GM18517 (cell line): ENCODE data around the gene SOD3.

ENCODE experiments used
- ATAC-seq: cut with Tn5 transposase; IDR thresholded peaks from one replicate; pipeline ENCODE4 v1.9.1; 2021; ENCODE audit warnings: mild to moderate bottlenecking, moderate library complexity; ENCODE audit not compliant: unreplicated experiment

The SOD3 gene

DNA sequence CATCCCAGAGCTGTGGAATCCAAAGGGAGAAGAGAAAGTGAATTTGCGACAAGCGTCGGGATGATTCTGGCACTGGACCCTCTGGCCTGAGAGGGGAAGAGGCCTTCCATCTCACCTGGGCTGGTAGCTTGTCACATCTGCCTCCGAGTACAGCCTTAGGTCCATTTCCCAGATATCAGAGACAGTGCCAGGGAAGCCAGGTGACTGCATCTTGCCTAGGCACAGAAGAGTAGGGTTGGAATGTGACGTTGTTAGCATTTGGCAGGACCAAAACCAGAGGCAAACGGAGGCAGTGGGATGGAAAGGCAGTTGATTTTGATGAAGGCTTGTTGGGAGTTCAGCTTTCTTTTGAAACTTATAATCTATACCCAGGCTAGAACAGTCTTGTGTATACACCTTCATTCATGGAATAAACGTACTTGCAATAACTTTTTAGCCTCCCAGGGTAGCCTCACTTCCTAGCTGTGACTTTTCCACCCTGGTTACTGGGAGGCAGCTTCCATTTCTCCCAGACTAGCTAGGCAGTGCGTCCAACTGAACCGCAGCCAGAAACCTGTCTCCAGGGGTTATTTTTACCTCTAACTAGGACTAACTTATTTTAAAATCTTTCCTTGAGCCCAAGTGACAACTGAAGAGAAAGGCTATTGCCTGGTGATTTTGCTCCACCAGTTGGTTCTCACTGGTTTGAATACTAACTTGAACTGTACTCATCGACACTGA lies 5.9 kb downstream of the SOD3 start:
- no peak for ATAC-seq

DNA sequence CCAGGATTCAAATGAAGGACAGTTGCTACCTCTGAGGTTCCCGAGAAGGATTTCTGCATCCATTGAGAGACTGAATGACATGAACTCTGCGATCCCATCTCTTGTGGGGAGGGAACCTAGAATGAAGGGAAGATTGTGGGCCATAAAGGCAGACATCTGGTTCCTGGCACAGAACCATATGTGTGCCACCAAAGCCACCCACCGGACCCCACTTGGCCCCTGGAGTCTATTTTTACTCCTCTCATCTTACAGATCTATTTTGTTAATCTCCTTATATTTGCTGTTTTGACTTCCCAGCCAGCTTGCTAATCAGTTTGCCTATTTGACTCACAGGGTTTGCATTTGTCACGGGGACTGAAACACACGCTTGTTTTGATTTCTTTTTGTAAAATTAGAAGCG lies 7.3 kb downstream of the SOD3 start:
- ATAC-seq = no peak

DNA sequence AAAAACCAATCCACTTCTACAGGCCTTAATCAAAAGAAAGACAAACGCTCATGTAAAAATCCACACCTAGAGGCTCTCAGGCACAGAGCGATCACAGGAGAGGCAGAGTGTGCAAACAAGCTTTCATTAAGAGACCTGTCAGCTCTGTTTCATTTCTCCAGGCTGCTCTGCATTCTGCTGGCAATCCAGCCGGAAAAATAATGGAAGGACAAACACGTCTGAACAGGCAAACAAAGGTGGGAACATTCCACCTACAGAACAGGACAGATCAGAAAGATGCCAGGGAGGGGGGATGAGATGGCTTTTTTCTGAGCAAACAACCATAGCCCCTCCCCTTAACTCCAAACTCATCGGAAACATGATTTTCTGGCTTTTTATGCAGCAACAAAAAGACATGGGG lies 9.7 kb downstream of the SOD3 start:
- no peak for ATAC-seq

DNA sequence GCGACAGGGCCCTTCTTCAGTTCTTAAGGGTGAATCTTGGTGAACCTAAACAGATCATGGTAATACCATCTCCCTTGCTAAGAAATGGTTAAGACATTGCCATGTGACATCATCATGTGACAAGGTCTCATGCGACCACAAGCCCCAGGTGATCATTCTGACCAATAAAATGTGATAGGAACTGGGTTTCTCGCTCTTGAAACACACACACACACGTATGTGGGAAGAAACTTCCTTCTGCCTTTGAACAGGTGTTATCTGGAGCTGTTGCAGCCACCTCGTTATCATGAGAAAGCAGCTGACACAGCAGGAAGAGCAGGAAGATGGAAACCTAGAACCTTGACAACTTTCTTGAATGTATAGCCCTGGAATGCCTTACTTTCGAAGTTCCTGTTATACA lies 10.2 kb downstream of the SOD3 start:
- no peak for ATAC-seq

DNA sequence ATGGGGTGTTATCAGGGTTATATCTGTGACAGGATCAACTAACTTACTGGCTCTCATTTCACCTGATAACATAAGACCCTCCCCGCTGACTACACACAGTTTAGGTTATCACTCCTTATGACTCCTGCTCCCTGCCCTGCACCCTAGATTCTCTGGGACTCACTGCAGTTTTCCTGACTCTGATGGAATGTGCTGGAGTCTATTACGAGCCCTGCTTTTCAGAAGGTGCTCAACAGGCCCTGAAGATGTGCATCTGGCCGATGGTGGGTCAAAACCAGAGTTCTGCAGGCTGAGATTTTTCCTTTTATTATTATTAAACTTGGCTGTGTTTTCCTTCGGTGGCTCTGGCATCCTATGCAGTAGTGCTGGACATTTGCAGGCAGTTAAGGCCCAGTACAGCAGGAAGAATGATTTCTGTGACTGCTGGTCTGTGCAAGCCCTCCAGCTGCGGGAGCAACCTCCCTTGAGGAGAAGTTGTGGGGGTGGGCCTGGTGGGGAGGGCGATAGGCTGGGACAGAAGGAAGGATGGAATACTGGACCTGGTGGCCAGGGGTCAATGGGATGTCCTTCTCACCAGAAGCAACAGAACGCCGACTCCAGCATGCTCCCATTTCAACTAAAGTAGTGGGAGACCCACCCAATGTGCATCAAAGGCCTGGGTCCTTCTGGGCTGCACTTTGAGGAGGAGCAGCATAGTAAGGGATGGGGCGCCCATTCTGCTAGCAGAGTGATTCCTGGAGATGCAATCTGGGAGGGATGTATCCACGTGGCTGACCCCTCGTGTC lies 11.0 kb downstream of the SOD3 start:
- ATAC-seq = no peak

DNA sequence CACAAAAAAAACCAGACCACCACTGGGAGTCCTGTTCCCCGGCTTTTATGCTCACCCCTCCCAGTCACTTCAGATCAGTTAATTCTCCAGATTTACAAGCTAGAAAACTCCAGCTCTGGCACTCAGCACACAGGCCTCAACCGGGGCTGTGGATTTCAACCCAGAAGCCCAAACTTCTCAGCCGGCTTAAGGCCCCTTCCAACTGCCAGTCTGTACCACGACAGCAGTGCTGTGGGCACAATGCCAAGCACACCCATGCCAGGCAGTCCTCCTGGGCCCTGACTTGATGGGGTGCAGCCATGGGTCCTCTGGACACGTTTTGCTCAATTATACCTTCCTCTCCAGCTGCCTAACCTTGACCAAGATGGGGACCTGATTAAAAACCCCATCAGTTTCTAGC lies 12.2 kb downstream of the SOD3 start:
- ATAC-seq = no peak

DNA sequence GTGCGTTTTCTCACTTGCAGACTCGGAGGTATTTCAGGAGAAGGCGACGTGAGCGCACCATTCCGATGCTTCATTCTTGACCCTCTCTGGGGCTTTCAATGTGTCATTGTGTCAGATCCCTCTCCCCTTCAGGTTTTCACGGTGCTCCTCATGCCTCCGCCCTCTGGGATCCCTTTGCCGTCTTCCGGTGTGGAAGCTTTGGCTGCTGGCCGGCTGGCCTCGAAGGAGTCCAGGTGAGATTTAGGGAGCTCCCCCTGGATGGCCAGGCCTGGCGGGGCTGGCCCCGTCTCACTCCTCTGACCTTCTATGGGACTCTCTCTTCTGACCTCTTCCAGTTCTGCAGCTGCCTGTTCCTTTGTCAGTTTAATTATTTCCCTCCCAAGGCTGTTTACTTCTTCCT lies 12.9 kb downstream of the SOD3 start:
- ATAC-seq = no peak

DNA sequence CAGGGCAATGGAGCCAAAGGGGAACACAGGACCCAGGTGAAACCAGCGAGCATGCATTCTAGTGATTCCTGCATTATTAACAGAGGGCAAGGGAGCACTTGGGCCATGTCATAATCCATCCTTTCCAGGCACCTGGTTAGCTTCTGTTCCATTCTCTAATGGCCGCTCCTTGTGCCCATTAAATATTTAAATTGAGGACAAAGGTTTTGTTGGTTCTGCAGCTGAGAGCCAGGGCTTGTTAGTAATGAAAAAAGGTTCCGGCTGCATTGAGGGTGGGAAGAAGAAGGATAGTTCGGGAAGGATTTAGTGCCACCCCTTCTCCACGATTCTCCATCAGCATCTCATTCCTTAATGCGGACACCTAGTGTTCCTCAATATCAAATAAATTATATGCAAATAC lies 13.6 kb downstream of the SOD3 start:
- ATAC-seq = no peak

DNA sequence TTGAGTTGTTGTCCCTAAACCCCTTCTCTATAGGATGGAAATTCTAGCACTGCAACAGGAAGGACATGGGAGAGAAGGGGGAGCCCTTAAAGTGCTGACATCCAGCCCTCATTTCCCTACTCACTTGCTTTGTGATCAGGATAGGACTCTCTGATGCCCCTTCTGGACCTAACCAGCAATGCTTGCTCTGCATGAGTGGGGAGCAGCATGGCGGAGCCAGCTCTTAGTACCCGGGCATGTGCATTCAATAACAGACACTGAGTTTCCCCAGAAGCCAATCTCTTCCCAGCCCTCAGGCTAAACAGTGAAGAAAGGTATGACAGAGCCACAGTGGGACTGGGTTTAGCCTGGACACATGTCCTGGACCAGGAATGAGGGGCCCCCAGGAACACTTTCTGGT lies 14.0 kb downstream of the SOD3 start:
- ATAC-seq = no peak

DNA sequence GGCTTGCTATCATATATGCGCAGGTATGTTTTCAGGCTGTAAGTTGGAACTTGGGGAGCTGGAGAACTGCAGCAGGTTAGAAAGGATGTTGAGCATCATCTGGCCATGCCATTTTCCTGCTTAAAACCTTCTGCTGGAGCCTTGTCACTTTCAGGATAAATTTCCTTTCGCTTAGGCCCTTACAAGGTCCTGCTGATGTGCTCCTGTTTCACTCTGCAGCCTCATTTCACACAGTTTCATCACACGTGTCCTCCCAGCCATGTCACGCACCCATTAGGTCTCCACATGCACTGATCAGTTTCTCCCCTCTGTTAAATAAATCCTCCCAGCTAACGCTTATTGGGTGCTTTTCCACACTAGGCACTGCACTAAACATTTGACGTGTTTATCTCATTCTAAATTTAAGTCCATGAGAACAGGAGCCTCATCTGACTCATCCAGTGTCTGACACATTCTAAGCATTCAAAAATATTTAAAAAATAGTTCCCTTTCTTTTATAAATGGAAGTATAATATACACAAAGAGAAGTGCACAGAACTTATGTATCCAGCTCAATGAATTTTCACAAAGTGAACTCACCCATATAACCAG lies 14.5 kb downstream of the SOD3 start:
- no peak for ATAC-seq

DNA sequence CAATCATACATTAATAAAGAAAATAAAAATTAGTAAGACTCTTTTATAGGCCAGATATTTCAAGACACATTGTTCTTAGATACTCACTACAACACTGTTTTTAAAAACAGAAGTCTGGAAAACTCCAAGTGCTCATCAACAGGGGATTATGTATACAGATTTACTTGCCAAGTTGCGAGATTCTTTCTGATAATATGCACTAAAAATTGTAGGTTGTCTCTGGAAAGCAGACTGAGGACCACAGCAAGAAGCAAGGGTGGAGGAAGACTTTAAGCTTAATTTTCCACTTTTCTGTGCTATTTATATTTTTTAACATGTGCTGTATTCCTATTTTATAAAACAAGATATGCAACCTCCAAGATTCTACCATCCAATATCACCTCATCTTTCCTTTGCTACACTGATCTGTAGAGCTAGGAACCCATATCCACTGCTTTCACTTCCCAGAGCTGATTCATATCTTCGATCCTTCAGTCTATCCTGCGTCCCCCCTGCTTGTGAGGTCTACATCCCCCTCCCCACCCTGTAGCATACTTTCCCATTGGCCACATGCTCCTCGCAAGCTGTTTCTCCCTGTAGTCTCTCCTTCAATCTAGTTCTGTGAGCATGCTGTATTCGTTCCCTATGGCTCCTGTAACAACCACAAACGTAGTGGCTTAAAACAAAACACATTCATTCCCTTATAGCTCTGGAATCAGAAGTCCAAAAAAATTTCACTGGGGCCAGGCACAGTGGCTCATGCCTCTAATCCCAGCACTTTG lies 15.7 kb downstream of the SOD3 start:
- no peak for ATAC-seq

DNA sequence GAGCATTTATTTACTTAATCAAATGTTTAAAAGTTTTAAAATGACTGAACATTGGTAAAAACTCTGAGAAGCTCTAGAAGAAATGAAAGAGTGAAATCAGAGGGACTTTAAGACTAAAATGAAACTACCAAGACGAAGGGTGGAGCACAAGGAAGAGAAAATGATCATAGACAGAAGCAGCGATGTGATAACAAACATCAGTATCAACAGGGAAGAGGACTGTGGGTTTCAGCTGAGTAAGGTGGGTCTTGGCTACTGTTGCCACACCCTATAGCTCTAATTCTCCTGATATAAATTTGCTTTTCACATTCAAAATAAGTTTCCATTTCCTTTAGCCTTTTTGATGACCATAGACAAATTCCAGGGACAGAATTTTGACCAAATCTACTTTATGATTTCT lies 18.4 kb downstream of the SOD3 start:
- ATAC-seq = no peak

DNA sequence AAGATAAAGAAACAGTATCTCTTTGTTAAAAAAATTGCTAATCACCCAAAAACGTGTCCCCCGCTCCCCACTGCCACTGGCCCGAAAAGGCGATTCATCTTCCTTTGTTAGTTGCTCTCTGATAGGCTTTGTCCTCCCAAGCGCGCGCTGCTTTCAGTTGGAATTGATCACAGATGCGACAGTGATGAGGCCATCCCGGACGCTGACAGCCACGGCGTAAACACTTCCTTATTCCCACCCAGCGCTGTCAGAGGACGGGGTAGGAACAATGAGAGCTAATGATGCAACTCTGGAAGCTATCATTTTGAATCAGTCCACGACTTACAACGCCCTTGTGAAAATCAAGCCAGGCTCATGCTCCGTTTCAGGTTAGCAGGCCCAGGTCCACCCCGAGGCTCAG lies 21.4 kb downstream of the SOD3 start:
- ATAC-seq = no peak

DNA sequence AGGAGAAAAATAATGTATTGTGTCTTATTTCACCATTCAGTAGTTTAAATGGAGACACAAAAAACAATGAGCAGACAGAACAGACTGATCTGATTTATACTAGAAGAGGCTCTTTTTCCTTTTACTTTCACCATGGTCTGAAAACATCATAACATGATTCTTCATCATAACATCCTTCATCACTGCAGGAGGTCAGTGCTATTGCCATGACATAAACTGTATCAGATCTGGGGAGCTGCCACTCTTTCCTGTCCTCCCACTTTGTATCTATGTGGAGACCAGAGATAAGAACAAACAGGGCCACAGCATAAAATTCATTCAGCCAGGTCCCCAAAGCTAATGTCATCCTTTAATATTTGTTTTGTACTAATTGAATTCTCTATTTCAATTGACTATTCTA lies 25.2 kb downstream of the SOD3 start:
- no peak for ATAC-seq

DNA sequence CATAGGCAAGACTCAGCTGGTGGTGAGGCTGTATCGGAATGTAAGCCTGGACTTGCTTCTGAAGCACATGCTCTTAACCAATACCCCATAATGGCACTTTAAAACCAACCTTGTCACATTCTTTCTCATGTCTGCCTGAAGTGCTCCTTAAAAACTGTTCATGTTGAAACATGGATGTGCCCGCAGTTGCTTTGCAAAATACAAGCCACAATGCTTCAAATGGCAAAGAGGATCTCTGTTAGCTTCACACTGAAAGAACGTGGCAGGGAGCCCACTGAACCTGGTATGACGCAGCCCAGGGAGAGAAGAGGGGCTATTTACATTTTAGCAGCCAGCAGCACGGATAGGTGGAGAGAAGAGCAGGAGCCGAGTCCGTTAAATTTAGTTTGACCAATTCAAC lies 29.3 kb downstream of the SOD3 start:
- no peak for ATAC-seq

DNA sequence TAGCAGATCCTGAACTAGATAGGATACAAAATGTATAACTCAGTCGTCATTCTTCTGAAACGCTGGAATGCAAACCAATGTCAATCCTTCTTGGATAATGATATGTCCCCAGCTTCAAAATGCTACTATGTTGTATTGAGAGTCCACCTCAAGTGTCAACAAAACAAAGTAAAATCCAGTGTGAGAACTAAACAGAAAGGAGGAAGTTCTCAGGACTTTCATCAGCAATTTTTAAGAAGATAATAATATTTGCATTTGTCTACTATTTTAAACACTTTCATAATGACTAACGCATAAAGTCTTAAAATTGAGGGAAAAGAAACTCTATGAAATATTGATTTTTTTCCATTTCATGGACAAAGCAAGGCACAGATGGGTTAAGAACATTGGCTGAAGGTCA lies 36.3 kb downstream of the SOD3 start:
- no peak for ATAC-seq

DNA sequence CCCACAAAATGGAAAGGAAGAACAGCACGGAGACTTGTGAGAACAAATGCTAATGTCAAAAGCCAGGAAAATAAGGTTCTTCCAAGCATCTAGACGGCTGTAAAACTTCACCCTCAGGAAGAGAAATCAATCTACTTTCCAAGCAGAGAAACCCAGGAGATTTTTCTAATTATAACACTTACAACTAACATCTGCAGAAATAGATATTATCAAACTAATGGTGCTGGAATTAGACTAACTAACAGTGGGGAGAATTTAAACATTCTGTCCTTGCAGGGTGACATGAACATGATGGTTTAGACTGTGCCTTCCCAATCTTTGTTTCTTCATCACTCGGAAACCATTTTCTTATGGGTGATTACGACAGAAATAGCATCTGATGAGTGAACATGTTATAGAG lies 40.3 kb downstream of the SOD3 start:
- no peak for ATAC-seq

DNA sequence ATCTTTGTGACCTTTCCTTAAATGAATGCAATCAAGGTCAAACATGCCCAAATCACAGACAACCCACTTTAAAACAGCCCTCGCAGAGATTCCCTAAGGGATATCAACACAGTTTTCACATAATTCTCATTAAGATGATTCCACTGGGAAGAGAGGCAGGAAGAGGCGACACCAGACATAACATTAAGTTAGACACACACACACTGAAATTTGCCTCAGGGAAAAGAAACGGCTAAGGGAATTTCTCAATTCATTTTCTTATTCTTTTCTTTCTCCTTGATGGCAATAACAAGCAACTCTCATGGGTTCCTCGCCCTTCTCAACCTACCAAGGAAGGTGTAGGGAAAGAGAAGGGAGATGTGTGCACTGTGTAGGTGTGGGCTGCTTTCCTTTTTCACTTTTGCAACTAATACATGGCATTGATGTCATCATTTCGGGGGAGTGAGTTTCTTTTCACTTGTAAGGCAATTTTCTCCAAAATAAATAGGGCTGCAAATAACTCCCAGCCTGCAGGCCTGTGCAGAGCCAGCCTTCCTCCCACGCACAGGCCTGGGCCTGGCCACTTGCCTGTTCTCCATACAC lies 41.4 kb downstream of the SOD3 start:
- ATAC-seq = no peak

DNA sequence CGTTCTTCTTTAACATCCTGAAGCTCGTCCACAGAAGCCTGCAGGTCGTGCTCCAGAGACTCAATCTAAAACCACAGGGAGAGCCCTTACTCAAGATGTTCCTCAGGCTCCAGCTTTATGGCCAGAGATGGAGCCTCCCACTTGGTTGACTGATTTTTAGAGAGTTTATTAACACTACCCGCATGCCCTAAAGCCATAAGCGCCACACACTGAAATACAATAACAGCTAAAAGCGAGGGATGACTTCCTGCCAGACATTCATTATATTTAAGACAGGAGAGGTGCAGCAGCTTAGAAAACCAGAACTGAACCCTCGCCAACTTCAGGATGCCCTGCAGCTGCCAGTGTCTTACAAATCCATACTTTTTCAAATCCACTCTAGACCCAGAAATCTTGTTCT lies 42.0 kb downstream of the SOD3 start:
- no peak for ATAC-seq

DNA sequence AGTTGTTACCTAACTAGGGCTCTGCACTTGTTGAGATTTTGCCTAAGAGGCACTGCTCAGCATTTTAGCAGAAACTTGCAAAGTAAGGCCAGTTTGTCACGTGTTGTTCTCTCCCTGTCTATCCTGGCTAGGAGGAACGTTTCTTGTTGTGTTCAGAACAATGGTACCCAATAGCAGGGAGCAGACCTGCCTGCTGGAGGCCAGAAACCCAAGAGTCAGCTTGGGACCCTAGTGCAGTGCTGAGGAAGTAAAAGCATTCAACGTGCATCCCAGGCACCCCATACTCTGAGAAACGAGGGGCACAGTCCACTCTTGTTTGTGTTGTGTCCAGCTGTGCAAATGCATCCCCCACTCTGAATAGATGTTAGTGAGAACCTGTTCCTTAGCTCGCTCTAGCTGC lies 42.4 kb downstream of the SOD3 start:
- ATAC-seq = no peak

DNA sequence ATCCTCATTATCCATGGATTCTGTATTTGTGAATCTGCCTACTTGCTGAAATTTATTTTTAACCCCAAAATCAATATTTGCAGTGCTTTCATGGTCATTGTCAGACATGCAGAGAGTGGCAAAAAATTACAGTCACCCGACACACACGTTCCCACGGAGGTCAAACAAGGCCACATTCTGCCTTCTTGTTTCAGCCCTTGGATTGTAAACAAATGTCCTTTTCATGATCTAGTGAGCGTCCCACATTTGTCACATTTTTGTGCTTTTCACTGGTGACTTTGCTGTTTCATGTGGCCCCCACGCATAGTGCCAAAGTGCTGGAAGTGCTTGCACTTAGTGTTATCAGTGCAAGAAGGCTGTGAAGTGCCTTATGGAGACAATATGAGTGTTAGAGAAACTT lies 45.0 kb downstream of the SOD3 start:
- no peak for ATAC-seq
